HG02642 (cell line): ENCODE measurements around the gene PPP1R1C.

Experiments
- ATAC-seq: cut with Tn5 transposase; IDR thresholded peaks from one replicate; pipeline ENCODE4 v1.9.1; 2021; ENCODE audit warnings: mild to moderate bottlenecking; ENCODE audit not compliant: unreplicated experiment, poor library complexity

Gene PPP1R1C

DNA sequence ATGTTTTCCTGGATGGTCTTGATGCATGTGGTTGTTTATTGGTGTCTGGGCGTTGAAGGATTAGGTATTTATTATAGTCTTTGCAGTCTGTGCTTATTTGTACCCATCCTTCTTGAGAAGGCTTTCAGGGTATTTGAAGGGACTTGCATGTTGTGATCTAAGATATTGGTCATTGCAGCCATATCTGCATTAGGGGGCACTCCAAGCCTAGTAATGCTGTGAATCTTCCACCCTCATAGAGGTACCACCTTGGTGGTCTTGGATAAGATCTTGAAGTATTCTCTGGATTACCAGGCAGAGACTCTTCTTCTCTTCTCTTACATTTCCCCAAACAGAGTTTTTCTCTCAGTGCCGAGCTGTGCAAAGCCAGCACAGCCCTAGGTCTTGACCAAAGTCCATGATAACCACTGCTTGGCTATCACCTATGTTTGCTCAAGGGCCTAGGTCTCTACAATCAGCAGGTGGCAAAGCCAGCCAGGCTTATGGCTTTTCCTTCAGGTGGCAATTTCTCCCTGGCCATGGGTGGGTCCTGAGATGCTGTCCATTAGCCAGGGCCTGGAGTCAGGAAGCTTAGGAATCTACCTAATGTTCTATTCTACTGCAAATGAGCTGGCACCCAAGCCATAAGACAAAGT lies 15.4 kb upstream of the PPP1R1C start:
- ATAC-seq, result no peak

- ATAC-seq, result no peak
Measured at GRCh38 chr2:181971032-181971431, 14.6 kb upstream of the PPP1R1C start.

DNA sequence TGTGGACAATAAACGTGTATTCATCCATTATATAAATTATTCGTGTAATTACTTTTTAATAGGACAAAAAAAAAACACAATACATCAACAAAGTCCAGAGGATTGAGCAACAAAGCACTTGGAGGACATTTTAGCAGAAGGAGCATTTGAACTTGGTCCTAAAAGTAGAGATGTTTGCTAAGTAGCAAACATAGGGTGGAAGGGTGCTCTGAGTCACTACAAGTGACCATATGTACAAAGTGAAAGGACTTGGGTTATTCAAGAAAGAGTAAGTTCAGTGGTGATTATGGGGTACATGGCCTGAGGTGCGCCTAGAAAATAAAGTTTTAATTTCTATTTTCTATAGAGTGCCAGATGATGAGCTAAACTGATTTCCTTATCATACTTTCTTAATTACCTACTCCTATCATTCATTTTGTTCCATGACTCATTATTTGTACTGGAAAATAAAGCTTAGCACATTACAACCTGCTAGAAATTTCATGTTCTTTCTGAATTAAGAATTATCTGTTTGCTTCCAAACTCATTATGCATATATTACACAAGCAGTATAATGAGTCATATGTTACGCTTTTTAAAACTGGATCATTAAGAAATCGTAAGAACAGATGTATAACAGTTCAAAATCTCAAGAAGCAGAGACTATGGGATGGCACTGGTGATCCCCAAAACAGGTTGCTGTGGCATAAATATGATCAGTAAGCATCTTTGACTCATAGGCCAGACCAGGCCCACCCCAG lies 13.1 kb upstream of the PPP1R1C start:
- ATAC-seq, result no peak

DNA sequence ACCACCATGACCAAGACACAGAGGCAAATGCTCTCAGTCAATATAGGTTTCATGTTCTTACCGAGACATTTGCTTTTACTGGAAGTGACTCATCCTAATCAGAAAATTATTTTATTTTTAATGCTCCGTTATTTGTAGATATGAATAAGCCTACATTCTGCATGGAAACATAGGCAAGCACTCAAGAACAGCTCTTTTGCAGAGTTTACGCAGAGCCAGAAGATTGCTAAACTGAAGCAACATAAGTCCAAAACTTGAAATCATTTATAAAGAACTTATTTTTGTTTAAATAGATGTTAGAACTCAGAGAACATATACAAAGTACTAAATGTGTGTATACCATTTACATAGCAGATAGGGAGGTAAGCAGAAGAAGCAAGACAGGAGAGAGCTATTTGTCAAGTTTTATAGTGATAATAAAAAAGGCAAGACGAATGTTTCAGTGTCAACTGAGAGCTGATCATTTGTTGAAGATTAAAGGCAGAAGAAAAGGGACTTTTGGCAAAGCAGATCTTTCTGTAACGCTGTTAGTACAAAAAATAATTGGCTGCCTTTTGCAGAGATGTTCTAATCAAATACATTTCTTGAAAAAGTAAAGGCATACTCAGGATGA lies 12.4 kb upstream of the PPP1R1C start:
- ATAC-seq, result no peak

GRCh38 chr2:181977661-181978350 lies 7.8 kb upstream of the PPP1R1C start:
- ATAC-seq, result peak; percentile 70

DNA sequence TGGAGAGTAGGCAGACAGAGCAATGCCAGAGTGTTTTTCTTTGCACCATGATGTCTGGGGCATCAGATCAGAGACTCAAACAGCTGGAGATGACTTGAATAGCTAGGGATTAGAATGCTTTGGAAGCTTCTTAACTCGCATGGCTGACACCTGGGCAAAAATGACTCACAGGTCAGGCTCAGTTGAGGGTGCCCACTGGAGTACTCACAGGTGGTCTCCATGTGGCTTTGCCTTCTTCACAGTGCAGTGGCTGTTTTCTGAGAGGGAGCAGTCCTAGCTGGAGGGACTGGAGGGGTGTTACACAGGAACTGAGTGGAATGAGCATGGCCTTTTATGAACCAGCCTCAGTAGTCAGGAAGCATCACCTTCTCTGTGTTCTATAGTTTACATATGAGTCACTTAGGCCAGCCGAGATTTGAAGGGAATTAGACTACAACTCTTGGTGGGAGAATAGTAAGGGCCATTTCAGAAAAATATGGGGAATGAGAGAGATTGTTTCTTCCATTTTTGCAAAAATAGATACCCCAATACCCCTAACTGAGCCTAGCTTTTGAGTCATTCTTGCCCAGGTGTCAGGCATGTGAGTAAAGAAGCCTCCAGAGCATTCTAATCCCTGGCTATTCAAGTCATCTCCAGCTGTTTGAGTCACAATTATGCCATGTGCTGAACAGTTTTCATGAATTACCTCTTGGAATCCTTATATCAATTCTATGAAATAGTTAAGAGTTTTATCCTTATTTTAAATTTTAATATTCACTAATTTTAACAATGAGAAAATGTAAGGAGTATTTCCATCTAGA lies 7.1 kb upstream of the PPP1R1C start:
- ATAC-seq, result no peak

- no peak for ATAC-seq
Measured at GRCh38 chr2:181984060-181984459, 1.6 kb upstream of the PPP1R1C start.

DNA sequence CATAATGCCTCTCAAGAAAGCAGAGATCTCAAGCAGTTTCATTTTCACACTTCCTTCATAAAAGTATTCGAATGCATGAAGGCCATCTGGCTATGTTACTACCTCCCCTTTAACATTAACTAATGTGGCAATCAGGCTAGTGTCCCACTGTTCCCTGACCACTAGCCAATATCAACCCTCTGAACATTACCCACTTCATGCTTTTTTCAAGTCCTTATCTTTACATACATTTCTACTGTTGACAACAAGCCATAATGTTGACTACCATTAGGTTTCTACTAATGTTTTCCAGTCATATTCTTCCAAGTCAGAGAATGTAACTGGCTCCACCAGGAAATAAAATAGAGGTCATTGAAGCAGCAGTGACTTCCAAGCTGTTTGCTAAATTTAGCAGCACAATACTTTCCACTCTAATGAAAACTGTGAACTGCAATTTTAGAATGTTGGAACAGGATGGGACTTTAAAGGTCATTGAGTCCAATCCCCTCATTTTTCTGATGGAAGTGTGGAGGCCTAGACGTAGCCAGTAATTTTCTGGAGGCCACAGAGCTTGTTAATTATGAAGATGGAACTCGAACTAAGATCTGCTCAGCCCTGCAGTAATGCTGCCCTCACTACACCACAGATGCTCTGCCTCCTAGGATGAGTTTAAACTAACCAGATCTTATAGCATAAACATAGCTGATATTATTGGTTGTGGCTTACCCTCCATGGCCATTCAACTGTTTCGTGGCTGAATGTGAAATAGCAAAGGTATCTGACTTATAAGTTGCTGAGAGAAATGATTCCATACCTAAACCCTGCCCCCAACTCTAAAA lies 630 bp upstream of the PPP1R1C start:
- no peak for ATAC-seq

DNA sequence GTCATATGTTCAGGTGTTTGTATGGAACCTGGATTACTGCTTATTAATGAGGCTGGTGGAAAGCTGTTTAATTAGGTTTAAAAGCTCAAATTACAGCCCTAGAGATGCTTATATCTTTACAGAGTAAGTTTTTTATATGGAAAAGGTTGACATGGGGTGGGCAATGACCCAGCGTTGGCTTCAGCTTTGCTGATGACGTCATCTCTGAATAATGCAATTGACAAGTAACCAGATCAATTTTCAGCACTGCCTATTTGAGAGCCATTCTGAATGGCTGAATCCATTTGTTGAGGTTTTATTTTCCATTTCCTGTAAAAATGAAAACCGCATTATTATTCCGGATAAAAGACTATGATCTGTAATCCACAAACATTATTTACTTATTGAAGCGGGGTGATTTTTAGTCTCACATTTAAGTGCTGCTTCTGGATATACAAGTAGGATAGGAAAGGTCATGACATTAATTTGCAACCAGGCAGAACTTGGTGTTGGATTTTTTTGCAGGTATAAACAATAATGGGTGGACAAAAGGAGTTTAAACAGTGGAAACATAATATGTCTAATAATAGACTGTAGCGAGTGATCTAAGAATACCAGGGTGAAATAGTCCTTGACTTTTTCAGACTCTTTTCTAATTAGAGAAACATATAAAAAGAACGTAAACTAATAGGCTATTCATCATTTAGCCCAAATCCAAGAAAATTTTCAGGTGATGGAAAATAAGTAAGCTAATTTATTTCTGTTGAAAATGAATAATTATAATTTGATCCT lies 2.7 kb downstream of the PPP1R1C start:
- ATAC-seq, result no peak

DNA sequence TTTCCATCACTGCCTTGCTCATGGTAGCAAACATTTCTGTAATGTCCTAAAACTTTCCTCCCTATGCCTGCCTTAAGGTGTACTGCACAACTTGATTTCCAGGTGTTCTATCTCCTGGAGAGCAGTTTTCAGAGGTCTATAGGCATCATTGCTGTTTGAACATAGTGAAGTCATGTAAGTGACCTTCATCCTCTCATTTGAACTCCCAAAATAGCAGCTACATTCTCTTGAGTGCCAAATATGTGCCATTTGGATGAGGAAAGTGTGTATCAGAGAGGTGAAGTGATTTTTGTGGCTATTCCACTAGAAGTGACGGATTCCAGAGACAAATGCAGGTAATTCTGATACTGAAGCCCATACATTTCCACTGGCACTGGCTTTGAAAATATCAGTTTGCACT lies 3.4 kb downstream of the PPP1R1C start:
- no peak for ATAC-seq

- peak; percentile 96 for ATAC-seq
Measured at GRCh38 chr2:181991171-181991885, 5.7 kb downstream of the PPP1R1C start.

DNA sequence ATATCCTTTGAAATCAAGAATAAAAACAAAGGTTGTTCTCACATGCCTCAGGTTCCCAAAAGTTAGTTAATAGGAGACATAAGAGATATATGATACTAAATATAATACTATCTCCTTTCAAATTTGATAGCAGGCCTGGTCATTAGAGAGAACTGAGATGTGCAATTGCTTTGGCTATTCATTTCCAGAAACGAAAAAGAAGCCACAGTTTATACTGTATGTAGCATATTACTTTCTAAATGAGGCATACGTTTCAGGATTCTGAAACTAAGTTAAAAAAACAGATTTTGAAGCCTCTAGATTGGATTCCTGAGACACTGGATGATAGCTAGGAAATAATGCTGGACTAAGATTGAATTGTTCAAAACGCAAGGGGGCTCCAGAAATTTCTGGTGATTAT lies 7.1 kb downstream of the PPP1R1C start:
- peak; percentile 77 for ATAC-seq

DNA sequence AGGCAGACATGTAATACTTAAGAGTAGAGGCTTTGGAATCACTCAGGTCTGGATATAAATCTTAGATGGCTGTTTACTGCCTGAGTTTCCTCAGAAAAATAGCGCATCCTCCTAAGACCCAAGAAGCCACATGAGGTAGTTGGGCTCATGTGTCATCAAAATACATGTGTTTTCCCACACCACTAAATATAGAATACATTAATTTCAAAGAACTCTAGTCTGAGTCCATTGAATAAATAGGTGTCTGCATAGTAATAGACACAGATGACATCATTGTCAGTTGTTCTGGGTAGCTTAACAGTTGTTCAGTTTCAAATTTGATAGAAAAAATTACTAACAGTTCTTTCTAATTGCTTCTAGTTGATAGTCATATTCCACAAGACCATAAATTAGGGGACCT lies 9.6 kb downstream of the PPP1R1C start:
- ATAC-seq, result no peak

DNA sequence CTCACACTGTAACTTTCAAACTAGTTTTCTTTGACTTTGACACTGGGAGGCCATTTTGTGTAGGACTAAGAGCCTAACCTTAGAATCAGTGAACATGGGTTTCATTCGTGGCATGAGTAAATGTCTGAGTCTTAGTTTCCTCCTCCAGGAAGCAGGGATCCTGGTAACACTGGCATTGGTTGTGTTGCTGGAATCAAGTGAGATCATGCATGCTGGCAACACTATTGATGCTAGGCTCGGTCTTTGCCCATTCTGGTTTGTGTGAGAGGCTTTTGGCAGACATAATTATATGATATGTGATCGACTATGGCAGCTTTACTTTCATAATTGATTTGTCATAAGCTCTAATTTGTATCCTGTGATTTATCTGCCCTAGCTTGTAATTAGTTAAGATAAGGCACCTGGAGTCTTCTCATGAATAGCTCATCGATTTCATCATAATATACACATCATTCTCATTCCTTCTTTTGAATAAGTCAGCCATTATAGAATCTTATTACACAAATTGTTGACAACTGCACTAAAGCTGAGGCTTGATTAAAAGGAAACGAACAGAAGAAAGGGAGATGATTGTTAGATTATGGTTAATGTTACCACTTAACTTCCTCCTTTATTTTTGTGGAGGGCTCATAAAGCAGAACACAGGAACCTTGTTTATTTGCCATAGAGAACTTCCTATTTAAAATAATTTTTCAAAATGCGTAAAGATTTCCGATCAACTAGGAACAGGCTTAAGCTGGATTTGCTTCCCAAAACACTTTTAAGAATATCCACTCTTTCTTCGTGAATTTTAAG lies 12.6 kb downstream of the PPP1R1C start:
- ATAC-seq, result no peak

DNA sequence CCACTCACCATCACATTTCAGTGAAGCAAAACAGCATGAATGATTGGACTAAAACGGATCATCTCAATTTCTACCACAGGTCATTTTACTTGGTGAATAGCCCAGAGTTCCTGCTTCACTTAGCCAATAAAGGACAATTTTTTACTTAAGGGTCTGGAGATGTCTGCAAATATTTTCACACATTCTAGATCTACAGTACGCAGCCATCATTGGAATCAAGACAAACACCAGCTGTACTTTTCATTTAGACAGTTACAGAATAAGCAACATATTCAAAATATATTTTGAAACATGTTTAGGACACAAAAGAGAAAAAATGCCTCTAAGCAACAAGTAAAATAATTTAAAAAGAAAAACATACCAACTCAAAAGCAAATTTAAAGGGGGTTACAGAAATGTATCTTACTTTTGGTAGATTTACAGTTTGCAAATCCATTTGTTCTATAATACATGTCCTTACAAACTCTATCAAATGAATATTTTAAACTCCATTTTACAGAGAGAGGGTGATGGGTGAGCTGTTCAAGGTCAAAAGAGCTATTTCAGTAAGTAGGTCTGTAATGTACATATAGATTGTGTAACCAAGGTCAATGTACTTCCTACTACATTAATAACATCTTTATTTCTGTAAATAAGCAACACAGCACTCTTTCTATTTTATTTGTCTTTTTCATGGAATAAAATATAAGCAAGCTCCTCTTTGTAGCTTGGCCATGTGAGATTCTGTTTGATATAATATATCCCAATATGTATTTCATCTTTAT lies 13.4 kb downstream of the PPP1R1C start:
- ATAC-seq, result no peak

DNA sequence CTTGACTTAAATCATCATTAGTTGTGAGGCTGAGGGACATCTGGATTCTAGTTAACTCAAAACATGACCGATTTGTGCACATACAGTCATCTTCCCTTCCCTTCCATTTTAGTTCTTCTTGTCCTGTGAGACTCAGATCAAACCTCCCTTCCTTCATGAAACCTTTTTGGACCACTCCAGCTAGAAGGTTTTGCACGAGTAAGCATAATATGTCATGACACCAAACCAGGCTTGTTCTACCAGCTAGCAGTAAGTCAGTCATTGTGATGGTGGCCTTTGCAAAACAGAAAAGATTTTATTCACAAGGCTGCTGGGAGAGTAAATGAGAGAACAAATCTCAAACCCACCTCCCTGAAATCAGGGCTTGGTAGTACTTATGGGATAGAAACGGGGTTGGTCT lies 14.3 kb downstream of the PPP1R1C start:
- ATAC-seq, result no peak
